Activated T-cell treated with anti-CD3 and anti-CD28 coated beads, Interleukin-2, amount 50 U/mL, for 4 hours (primary cell): ENCODE results near the gene IL4R. TPM values are rescaled to one million over a fixed set of nuclear protein-coding genes. Genes with fewer than 3 reads are reported as not detected.

ENCODE experiments used
- ATAC-seq, 2 donors: fragments of 200-7000 bp; cut with Tn5 transposase; one replicate each; pipeline ENCODE4 v1.10.0; 2021
- DNase-seq: peaks from one replicate; pipeline ENCODE4 v3.0.0-alpha.2; 2020
- H3K27me3 Mint-ChIP-seq: one replicate; pipeline ENCODE4 v1.8.0; 2021; ENCODE audit warnings: low read depth, mixed read lengths
- H3K36me3 Mint-ChIP-seq: one replicate; pipeline ENCODE4 v1.8.0; 2022; ENCODE audit warnings: mixed read lengths; ENCODE audit not compliant: insufficient read depth
- H3K4me1 Mint-ChIP-seq: one replicate; pipeline ENCODE4 v1.8.0; 2021; ENCODE audit warnings: low read depth, mixed read lengths
- H3K4me3 Mint-ChIP-seq: one replicate; pipeline ENCODE4 v1.8.0; 2021; ENCODE audit warnings: mild to moderate bottlenecking, moderate library complexity, mixed read lengths
- H3K9me3 Mint-ChIP-seq: one replicate; pipeline ENCODE4 v1.8.0; 2021; ENCODE audit warnings: mixed read lengths
- total RNA-seq, 3 donors: library from RNA; stranded (reverse); gene quantifications; one replicate each; pipeline ENCODE4 v1.2.1, GENCODE V29; 2021

Gene IL4R
- total RNA-seq, 3 donors from 2014 or later = 110 to 143 (median 140) TPM

DNA sequence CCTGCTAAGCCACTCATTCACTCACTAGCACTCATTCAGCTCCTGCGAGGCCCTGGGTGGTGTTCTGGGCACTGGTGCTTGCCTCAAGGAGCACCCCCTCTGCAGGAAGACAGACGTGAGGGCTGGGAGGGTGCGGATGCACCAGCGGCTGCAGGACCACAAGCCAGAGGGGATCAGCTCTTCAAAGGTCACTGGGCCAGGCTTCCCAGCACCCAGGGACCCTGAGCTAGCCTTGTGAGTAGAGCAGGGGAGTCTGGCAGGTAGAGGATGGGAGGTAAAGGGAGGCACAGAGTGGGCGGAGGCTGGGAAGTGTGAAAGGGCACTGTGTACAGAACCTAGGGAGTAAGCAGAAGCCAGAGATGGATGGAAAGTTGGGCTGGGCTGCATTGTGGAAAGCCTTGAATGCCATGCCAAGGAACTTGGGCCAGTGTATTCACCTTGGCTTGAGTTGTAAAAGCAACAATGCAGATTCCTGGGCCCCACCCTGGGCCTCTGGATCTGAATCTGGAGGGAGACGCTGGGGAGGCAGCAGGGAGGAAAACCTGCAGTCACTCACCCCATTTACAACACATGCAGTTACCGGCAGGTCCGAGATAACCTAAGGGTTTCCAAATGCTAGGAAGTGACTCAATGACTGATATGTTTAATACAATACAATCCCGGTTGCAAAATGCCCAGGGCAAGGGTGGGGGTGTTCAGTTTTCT is 1.7 kb downstream of the IL4R start:
- peaks cover 66% of the 10 kb centered on the region for H3K4me1 Mint-ChIP-seq
- no peaks in the 10 kb centered on the region for H3K9me3 Mint-ChIP-seq
- ATAC-seq = peak; percentile 9 to 12
- H3K4me3 Mint-ChIP-seq = peak overlapping the region; percentile 90
- no peaks in the 10 kb centered on the region for H3K27me3 Mint-ChIP-seq
- peak; percentile 32 for DNase-seq
- peaks cover 20% of the 10 kb centered on the region for H3K36me3 Mint-ChIP-seq

DNA sequence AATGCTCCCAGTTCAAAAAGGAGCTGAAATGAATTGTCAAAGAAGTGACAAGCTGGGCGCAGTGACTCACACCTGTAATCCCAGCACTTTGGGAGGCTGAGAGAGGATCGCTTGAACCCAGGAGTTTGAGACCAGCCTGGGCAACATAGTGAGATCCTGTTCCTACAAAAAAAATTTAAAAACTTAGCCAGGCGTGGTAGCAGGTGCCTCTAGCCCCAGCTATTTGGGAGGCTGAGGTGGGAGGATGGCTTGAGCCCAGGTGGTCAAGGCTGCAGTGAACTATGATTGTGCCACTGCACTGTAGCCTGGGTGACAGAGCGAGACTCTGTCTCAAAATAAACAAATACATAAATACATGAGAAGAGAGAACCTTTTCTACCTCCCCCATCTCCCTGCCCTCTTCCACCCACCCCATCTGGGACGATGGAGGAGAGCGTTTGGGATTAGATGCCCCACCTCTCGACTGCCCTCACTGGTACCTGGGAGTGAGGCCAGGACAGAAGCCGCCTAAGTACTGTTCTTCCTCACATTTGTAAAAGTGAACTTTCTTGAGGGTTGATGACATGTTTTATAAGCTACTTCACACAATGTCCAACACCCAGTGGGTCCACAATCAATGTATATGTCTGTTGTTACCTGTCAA is 2.4 kb downstream of the IL4R start:
- Mint-ChIP-seq H3K27me3 (no peaks in the 10 kb centered on the region), H3K4me3 (peak overlapping the region; percentile 90), H3K4me1 (peaks cover 70% of the 10 kb centered on the region), H3K36me3 (peaks cover 20% of the 10 kb centered on the region), H3K9me3 (no peaks in the 10 kb centered on the region)
- ATAC-seq (no peak), DNase-seq (no peak)

DNA sequence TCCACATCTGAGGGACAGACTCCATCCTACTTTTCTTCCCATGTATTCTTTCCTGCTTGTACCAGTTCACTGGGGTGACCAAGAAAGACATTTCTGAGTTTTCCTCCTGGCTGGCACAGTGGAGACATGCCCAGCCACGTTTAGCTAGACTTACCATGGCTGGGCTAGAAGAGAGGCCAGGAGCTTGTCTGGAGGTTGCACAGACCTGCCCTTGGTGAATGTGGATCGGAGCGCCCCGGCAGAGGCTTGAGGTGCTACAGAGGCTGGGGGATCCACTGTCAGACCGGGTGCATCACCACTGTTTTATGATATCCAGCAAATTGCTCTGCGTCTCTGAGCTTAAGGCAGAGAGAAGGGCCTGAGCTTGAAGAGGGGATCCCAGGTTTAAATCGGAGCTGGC is 3.5 kb downstream of the IL4R start:
- H3K4me3 Mint-ChIP-seq = peak overlapping the region; percentile 90
- DNase-seq (no peak), ATAC-seq (no peak)
- H3K9me3 Mint-ChIP-seq = no peaks in the 10 kb centered on the region
- peaks cover 20% of the 10 kb centered on the region for H3K36me3 Mint-ChIP-seq
- H3K27me3 Mint-ChIP-seq = no peaks in the 10 kb centered on the region
- H3K4me1 Mint-ChIP-seq = peaks cover 74% of the 10 kb centered on the region

DNA sequence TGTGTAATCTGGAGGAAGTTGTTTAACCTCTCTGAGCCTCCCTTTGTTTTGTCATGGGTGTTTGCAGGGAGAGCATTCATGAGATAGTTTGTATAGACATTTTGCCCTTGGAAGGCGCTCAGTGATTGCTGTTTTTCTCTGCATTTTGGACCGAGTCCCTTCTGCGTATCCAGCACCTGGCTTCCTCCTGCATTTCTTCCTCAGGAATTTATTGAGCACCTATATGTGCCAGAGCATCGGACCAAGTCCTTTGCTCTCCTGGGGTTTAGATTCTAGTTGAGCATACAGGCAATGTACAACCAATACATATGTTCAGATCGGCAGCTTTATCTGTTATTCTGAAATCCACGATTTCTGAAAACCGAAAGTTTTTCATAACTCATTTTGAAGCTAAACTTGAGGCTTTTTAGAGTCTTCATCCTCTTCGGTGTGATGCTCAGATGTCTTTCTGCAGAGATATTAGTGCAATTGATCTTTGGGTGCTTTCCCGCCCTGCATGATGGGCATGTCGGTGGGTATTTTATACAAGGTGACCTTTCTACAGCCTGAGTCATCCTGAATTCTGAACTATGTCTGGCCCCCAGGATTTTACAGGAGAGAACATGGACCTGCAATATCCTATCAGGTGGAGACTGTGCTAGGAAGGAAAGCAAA is 4.1 kb downstream of the IL4R start:
- H3K9me3 Mint-ChIP-seq = no peaks in the 10 kb centered on the region
- H3K27me3 Mint-ChIP-seq = no peaks in the 10 kb centered on the region
- DNase-seq (peak; percentile 50), ATAC-seq (peak; percentile 47)
- peak overlapping the region; percentile 90 for H3K4me3 Mint-ChIP-seq
- peaks cover 25% of the 10 kb centered on the region for H3K36me3 Mint-ChIP-seq
- peaks cover 79% of the 10 kb centered on the region for H3K4me1 Mint-ChIP-seq

DNA sequence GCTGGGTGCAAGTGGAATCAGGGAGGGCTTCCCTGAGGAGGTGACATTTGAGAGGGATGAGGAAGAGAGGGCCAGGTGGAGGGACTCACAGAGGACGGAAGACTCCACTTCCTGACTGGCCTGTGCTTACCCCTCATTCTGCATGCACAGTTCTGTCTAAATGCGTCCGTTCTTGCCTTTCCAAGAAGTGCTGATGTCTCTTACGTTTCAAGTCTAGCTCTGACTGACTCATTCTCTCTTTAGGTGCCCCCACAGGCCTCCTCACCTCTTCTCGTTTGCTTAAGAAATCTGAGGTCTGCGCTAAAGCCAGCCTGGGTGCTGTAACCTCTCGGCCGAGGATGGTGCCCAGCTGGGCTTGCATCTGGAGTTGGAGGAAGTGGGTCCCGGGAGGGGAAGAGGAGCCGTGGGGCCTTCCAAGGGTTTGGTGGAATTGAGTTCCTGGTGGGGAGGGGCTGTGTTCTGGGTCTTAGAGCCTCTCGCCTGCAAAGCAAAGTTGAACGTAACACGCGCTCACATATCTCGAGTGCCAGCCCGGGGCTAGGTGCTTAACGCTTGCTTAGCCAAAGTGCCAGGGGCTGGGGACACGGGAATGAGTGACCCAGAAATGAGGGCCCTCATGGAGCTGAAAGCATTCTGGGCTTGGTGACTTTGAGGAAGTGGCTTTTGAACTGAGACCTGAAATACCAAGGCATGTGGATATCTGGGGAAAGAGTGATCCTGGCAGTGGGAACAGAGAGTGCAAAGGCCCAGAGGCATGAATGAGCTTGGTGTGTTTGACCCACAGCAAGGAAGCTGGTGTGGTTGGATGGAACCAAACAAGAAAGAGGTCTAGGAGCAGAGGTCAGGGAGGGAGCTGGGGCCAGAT is 4.8 kb downstream of the IL4R start:
- peak overlapping the region; percentile 90 for H3K4me3 Mint-ChIP-seq

DNA sequence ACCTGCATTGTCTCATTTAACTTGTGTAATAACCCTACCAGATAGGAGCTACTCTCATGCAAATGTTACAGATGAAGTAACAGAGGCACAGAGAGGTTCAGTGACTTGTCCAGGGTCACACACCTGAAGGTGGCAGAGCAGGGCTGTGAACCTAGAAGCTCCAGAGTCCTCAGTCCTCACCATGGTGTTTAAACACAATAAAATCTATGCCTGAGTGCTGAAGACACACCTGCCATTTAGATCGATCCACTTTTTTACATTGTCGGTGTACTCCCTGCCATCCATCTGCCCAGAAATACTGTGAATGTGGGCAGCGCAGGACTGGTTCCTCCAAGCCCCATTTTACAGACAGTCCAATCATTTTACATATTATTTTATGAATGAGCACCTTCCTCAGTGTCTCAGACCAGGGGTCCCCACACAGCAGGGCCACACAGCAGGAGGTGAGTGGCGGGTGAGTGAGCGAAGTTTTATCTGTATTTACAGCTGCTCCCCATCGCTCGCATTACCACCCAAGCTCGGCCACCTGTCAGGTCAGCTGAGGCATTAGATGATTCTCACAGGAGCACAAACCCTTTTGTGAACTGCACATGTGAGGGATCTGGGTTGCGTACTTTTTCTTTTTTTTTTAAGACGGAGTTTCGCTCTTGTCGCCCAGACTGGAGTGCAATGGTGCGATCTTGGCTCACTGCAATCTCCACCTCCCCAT is 5.6 kb downstream of the IL4R start:
- no peak for ATAC-seq
- Mint-ChIP-seq H3K36me3 (peaks cover 37% of the 10 kb centered on the region), H3K4me3 (peak overlapping the region; percentile 90), H3K4me1 (peaks cover 91% of the 10 kb centered on the region), H3K9me3 (no peaks in the 10 kb centered on the region), H3K27me3 (no peaks in the 10 kb centered on the region)
- DNase-seq = no peak

More for the DNA sequence above, 4.8 kb downstream of the IL4R start:
- Mint-ChIP-seq H3K9me3 (no peaks in the 10 kb centered on the region), H3K27me3 (no peaks in the 10 kb centered on the region), H3K4me1 (peaks cover 83% of the 10 kb centered on the region), H3K36me3 (peaks cover 29% of the 10 kb centered on the region)
- DNase-seq (peak; percentile 54), ATAC-seq (peak; percentile 68 to 72)

DNA sequence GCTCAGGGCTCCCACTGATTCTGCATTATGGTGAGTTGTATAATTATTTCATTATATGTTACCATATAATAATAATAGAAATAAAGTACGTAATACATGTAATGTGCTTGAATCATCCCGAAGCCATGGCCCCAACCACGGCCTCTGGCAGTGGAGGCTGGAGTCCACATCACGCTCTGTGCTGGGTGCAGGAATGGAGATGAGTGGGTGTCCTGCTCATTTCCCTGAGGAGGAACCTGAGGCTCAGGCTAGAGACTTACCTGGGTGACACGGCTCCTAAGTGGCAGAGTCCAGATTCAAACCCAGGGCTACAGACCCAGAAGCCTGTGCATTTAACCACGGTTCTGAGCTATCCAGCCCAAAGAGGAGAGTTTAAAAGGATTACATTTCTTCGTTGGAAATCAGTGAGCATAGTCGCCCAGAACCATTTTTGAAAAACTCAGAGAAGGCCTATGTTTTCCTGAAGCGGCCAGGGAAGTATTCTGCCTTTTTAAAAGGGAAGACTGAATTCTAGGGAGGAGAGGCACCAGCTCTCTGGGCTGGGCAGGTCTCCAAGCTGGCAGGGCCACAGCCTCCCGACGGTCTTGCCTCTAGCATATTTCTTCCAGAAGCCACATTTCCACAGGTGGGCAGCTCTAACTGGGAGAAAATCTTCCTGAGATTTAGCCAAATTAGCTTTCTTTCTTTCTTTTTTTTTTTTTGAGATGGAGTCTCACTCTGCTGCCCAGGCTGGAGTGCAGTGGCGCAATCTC is 6.7 kb downstream of the IL4R start:
- ATAC-seq (no peak), DNase-seq (no peak)
- no peaks in the 10 kb centered on the region for H3K9me3 Mint-ChIP-seq

DNA sequence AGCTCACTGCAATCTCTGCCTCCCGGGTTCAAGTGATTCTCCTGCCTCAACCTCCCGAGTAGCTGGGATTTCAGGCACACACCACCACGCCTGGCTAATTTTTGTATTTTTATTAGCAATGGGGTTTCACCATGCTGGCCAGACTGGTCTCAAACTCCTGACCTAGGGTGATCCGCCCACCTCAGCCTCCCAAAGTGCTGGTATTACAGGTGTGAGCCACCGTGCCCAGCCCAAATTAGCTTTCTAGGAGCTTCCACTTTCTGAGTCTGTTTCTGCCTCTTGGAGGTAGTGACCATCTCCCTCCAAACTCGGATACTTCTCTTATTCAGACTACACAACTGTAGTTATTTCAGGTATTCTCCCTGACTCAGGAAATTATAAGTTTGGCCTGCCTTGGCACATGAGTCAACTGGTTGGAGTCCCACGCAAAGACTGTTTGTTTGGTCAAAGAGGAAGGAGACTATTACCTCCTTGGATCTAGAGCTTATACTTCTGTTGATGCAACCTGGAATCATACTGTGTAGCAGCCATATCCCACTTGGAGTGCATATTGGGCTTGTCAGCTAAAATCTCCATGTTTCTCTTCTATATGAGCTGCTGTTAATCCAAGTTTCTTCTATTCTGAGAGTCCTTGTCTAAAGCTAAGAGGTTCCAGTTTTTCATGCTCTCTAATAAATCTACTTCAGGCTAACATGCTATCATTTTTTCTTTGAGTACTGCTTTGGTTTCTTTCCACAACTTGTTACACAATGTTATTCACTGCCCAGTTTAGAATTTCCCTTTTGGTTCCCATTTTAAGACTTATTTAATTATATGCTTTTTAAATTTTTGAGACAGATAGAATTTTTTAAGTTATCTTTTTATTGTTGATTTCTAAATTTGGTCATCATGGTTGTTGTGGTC is 7.5 kb downstream of the IL4R start:
- H3K4me1 Mint-ChIP-seq = peaks cover 93% of the 10 kb centered on the region
- H3K27me3 Mint-ChIP-seq = no peaks in the 10 kb centered on the region
- no peaks in the 10 kb centered on the region for H3K9me3 Mint-ChIP-seq
- peak overlapping the region; percentile 21 for H3K4me3 Mint-ChIP-seq
- DNase-seq (no peak), ATAC-seq (no peak)
- H3K36me3 Mint-ChIP-seq = peaks cover 40% of the 10 kb centered on the region

More for the DNA sequence above, 6.7 kb downstream of the IL4R start:
- Mint-ChIP-seq H3K4me1 (peaks cover 93% of the 10 kb centered on the region), H3K27me3 (no peaks in the 10 kb centered on the region), H3K4me3 (no peak overlapping the region), H3K36me3 (peaks cover 36% of the 10 kb centered on the region)

DNA sequence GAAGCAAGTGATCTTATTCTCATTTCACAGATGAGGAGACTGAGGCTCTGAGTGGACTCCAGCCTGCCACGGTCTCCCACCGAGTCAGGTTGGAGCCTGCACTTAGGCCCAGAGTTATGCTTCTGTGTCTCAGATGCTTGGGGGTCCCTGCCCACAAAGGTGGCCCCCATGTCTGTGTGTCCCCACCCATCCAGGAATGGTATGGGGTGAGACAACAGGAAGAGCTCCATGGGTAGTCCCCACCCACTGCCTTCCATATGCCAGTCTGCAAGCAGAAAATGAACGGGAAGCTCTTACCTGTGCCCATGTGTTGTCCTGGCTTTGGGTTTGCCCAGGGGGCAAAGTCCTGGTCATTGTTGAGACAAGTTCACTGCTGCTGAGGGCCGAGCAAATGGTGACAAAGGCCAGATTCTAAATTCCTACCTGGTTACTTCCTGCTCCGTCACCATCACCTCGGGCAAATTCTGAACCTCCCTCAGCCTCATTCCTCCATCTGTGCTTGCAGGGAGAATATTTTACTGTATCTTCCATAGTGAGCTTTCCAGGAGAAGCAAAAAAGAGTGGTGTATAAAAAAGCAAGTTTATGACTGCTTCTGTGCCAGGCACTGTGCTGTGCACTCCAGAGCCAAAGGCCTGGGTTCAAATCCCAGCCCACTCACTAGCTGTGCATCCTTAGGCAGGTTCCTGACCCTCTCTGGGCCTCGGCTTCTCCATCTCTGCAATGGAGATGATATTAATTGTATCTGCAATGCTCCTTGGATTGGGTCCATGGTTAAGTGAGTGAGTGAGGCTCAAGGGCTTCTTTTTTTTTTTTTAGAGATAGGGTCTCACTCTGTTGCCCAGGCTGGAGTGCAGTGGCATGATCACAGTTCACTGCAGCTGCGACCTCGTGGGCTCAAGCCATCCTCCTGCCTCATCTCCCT is 9.3 kb downstream of the IL4R start:
- Mint-ChIP-seq H3K9me3 (no peaks in the 10 kb centered on the region), H3K4me1 (peaks cover 94% of the 10 kb centered on the region), H3K27me3 (no peaks in the 10 kb centered on the region), H3K36me3 (peaks cover 42% of the 10 kb centered on the region), H3K4me3 (peak overlapping the region; percentile 2)
- DNase-seq = no peak
- no peak for ATAC-seq

DNA sequence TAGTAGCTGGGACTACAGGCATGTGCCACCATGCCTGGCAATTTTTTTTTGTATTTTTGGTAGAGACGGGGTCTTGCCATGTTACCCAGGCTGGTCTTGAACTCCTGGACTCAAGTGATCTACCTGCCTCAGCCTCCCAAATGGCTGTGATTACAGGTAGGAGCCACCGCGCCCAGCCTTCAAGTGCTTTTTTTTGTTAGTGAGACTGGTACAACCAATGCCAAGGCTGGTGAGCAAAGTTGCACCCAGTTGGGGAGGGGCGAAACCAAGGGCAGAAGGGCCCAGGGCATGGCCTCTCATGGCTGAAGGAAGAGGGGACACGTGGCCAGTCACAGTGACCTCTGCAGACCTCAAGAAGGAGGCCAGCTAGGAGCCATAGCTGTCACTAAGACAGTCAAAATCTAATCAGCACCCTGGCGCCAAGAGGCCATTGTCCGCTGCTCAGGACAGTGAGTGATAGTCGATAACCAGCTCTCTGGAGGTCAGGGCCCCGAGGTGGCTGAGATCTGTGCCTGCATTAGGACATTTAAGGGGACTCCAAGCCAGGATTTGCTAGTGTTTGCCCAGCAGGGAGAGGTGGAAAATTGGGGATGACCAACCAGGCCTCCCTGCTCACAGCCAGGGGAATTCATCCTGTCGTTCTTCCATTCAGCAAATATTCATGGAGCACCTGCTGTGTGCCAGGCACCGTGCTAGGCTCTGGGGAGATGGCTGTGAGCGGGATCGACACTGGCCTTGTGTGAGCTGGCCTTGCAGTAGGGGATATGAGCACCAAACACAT is 10.2 kb downstream of the IL4R start:
- H3K4me1 Mint-ChIP-seq = peaks cover 94% of the 10 kb centered on the region
- H3K36me3 Mint-ChIP-seq = peaks cover 42% of the 10 kb centered on the region
- H3K9me3 Mint-ChIP-seq = no peaks in the 10 kb centered on the region
- no peak for ATAC-seq
- H3K27me3 Mint-ChIP-seq = no peaks in the 10 kb centered on the region
- DNase-seq = no peak
- no peak overlapping the region for H3K4me3 Mint-ChIP-seq

DNA sequence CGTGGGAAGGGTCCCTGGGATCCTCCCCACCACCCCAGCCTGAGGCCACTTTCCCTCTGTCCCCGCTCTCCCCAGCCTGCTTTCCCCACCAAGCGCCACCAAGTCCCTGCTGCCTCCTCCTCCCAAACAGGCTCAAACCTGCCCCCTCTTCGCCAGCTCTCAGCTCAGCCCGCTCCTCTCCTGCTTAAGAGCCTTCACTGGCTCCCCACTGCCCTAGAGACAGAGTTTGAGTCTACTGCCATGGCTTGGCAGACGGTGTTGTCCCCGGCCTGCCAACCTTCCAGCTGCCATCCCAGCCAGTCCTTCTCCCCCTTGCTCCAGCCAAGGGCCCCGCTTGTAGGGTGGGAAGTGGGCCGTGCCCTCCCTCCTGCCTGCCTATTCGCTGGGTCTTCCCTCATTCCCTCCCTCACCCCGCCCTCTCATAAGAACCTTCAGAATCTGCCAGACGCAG is 11.1 kb downstream of the IL4R start:
- Mint-ChIP-seq H3K9me3 (no peaks in the 10 kb centered on the region), H3K4me3 (no peak overlapping the region), H3K36me3 (peaks cover 42% of the 10 kb centered on the region), H3K27me3 (no peaks in the 10 kb centered on the region), H3K4me1 (peaks cover 93% of the 10 kb centered on the region)
- DNase-seq = no peak
- no peak for ATAC-seq
